HepG2 (cell line): ENCODE results near the gene ZBBX. TPM values are rescaled to one million over a fixed set of nuclear protein-coding genes. Genes with fewer than 3 reads are reported as not detected.

Experiments used
- ATAC-seq: fragments of 200-7000 bp; cut with Tn5 transposase; 3 replicates; pipeline ENCODE4 v1.9.1; 2020; ENCODE audit warnings: mild to moderate bottlenecking, moderate library complexity
- BruUV-seq: library from RNA; stranded (reverse); fragments of 400-500 nt; replicated peaks from 2 replicates; lab custom pipeline; 2021; lab: Mats Ljungman, UMichigan
- CTCF ChIA-PET: fragments of 300-600 bp; formaldehyde crosslinking; extraction: SDS; loops from one replicate; lab custom pipeline; 2021; ENCODE audit warnings: low total read pairs, inconsistent platforms, low intra/inter-chr PET ratio; lab: Yijun Ruan, JAX
- POLR2A ChIA-PET: fragments of 350-600 bp; sonication (Branson Sonifier 250); formaldehyde crosslinking; loops from one replicate; lab custom pipeline; 2020; ENCODE audit warnings: antibody characterized with exemption, inconsistent platforms; lab: Yijun Ruan, JAX
- DNase-seq: peaks from one replicate; pipeline ENCODE4 v3.0.0-alpha.2; 2015; ENCODE audit warnings: low spot score
- FAIRE-seq: peaks from 3 replicates; lab custom pipeline; 2011; peaks lifted over from hg19 to GRCh38; lab: Jason Lieb, UNC
- H2AFZ ChIP-seq: one replicate; pipeline ENCODE4 v1.6.1; 2011; ENCODE audit warnings: low read length, inconsistent platforms
- H3K27ac ChIP-seq: fragments of 300-600 bp; 3 replicates; pipeline ENCODE4 v1.8.0; 2011; ENCODE audit warnings: mixed run types, mild to moderate bottlenecking, mixed read lengths, low read length, inconsistent platforms; ENCODE audit not compliant: insufficient read depth; ENCODE audit errors: extremely low read length
- H3K27me3 ChIP-seq, 2 experiments: fragments of 200-600 bp in 1 of 2; 2 replicates in 1 of 2; 3 replicates in 1 of 2; pipeline versions ENCODE4 v1.6.0 to v1.8.0; 2011; ENCODE audit warnings: low read length in 2 of 2, mild to moderate bottlenecking in 2 of 2, moderate library complexity in 2 of 2, inconsistent platforms in 1 of 2; ENCODE audit not compliant: insufficient read depth in 2 of 2, control insufficient read depth in 1 of 2
- H3K36me3 ChIP-seq, 2 experiments: fragments of 200-600 bp in 1 of 2; replicated peaks in 1 of 2; 2 replicates in 1 of 2; 3 replicates in 1 of 2; pipeline versions ENCODE4 v1.5.1 to v1.8.0; 2011; ENCODE audit warnings: low read length in 2 of 2, inconsistent platforms in 1 of 2; ENCODE audit not compliant: insufficient read depth in 2 of 2, control insufficient read depth in 1 of 2
- H3K4me1 ChIP-seq: 2 replicates; pipeline ENCODE4 v1.5.1; 2012; ENCODE audit warnings: low read length, inconsistent platforms; ENCODE audit not compliant: insufficient read depth
- H3K4me2 ChIP-seq: 2 replicates; pipeline ENCODE4 v1.6.0; 2011; ENCODE audit warnings: low read depth, low read length, inconsistent platforms
- H3K4me3 ChIP-seq, 3 experiments: fragments of 200-600 bp in 1 of 3; sonication (generic), shearing (Covaris generic) in 1 of 3; replicated peaks in 1 of 3; 2 replicates each; pipeline ENCODE4 v1.5.1; 2011 to 2016; ENCODE audit warnings: low read length in 3 of 3, inconsistent platforms in 2 of 3, low read depth in 2 of 3, mild to moderate bottlenecking in 2 of 3, control low read depth in 1 of 3, mixed read lengths in 1 of 3; ENCODE audit not compliant: insufficient read depth in 1 of 3
- H3K79me2 ChIP-seq: one replicate; pipeline ENCODE4 v1.6.1; 2011; ENCODE audit warnings: low read length, inconsistent platforms; ENCODE audit not compliant: insufficient read depth
- H3K9ac ChIP-seq: 2 replicates; pipeline ENCODE4 v1.6.0; 2011; ENCODE audit warnings: mild to moderate bottlenecking, low read depth, low read length, inconsistent platforms; ENCODE audit not compliant: insufficient read depth
- H3K9me3 ChIP-seq: 2 replicates; pipeline ENCODE4 v1.5.1; 2012; ENCODE audit warnings: mild to moderate bottlenecking, low read length
- H4K20me1 ChIP-seq: 2 replicates; pipeline ENCODE4 v1.6.0; 2011; ENCODE audit warnings: inconsistent platforms, mild to moderate bottlenecking, low read length, moderate library complexity; ENCODE audit not compliant: insufficient read depth
- ASH2L ChIP-seq: fragments of 300-600, 200-600 bp; sonication (generic); IDR thresholded peaks from 2 replicates; pipeline ENCODE4 v1.7.0; 2017; ENCODE audit warnings: low read depth, mild to moderate bottlenecking, moderate library complexity, mixed read lengths, low read length; ENCODE audit not compliant: insufficient read length
- ATF7 ChIP-seq, 2 experiments: fragments of 450-650 bp in 1 of 2; sonication (generic) in 1 of 2; formaldehyde crosslinking in 1 of 2; IDR thresholded peaks; 2 replicates each; pipeline versions ENCODE4 v1.4.0 to v1.6.1; 2016 to 2020; ENCODE audit warnings: antibody characterized with exemption in 1 of 2, mild to moderate bottlenecking in 1 of 2, missing genetic modification reagents in 1 of 2
- BATF2 ChIP-seq: sonication (generic); formaldehyde crosslinking; IDR thresholded peaks from 2 replicates; pipeline ENCODE4 v1.8.0; 2022; ENCODE audit warnings: mild to moderate bottlenecking, missing genetic modification reagents, moderate library complexity
- CAMTA2 ChIP-seq: sonication (generic); formaldehyde crosslinking; IDR thresholded peaks from 2 replicates; pipeline ENCODE4 v1.4.0; 2020; ENCODE audit warnings: mild to moderate bottlenecking, missing genetic modification reagents, borderline replicate concordance
- CBX5 ChIP-seq: sonication (generic); formaldehyde crosslinking; IDR thresholded peaks from 2 replicates; pipeline ENCODE4 v1.4.0; 2020; ENCODE audit warnings: missing genetic modification reagents, borderline replicate concordance
- GTF3A ChIP-seq: sonication (generic); formaldehyde crosslinking; conservative IDR thresholded peaks from 2 replicates; pipeline ENCODE4 v1.4.0; 2020; ENCODE audit warnings: mild to moderate bottlenecking, missing genetic modification reagents
- HIVEP1 ChIP-seq: sonication (generic); formaldehyde crosslinking; IDR thresholded peaks from 2 replicates; pipeline ENCODE4 v1.4.0; 2020; ENCODE audit warnings: mild to moderate bottlenecking, missing genetic modification reagents
- MEIS1 ChIP-seq: sonication (generic); formaldehyde crosslinking; IDR thresholded peaks from 2 replicates; pipeline ENCODE4 v1.9.0; 2021; ENCODE audit warnings: mild to moderate bottlenecking, missing genetic modification reagents, moderate library complexity, borderline replicate concordance
- PAWR ChIP-seq: sonication (generic); formaldehyde crosslinking; IDR thresholded peaks from 2 replicates; pipeline ENCODE4 v1.4.0; 2020; ENCODE audit warnings: missing genetic modification reagents, mild to moderate bottlenecking, borderline replicate concordance
- PAX8 ChIP-seq: sonication (generic); formaldehyde crosslinking; IDR thresholded peaks from 2 replicates; pipeline ENCODE4 v1.8.0; 2022; ENCODE audit warnings: mild to moderate bottlenecking, missing genetic modification reagents, borderline replicate concordance
- TBX3 ChIP-seq: fragments of 450-650 bp; IDR thresholded peaks from 2 replicates; pipeline ENCODE4 v1.6.1; 2017; ENCODE audit warnings: antibody characterized with exemption, mild to moderate bottlenecking, inconsistent platforms, borderline replicate concordance
- THAP11 ChIP-seq: IDR thresholded peaks from 2 replicates; pipeline ENCODE4 v1.6.1; 2016; ENCODE audit warnings: missing biosample characterization, missing genetic modification reagents
- ZMYM4 ChIP-seq: sonication (generic); formaldehyde crosslinking; IDR thresholded peaks from 2 replicates; pipeline ENCODE4 v1.8.1; 2023; ENCODE audit warnings: mild to moderate bottlenecking, missing genetic modification reagents
- ZNF33A ChIP-seq: sonication (generic); formaldehyde crosslinking; IDR thresholded peaks from 2 replicates; pipeline ENCODE4 v1.5.1; 2020; ENCODE audit warnings: missing genetic modification reagents, mild to moderate bottlenecking, moderate library complexity, borderline replicate concordance
- ZNF530 ChIP-seq: sonication (generic); formaldehyde crosslinking; IDR thresholded peaks from 2 replicates; pipeline ENCODE4 v1.5.0; 2020; ENCODE audit warnings: low read depth, mild to moderate bottlenecking, missing genetic modification reagents
- WGBS: methylation state at CpG from one replicate; pipeline ENCODE4 v1.1.6; 2017; ENCODE audit warnings: low lambda C conversion rate; 5-methylcytosine and 5-hydroxymethylcytosine counted together
- in situ Hi-C: cut with HindIII; loops from 2 replicates; pipeline ENCODE4 v1.10.0; 2017; ENCODE audit warnings: low pct_unique_long_range_greater_than_20kb; ENCODE audit not compliant: extremely low pct_ligation_motif_present
- intact Hi-C: fragments of 100-400 bp; cut with micrococcal nuclease; formaldehyde crosslinking; loops from one replicate; pipeline ENCODE4 v1.10.0; 2022; ENCODE audit not compliant: unreplicated experiment
- polyA plus RNA-seq, 8 experiments: library from polyadenylated mRNA; depleted of rRNA in 3 of 8; stranded (reverse) in 7 of 8; unstranded in 1 of 8; fragments of >200 nt; fragmentation: Illumina TruSeq in 4 of 8; extraction: Trizol in 4 of 8; gene quantifications; 2 replicates each; pipeline versions ENCODE4 v1.2.1 to v1.2.3, GENCODE V29; 2011 to 2016; ENCODE audit warnings: low read depth in 4 of 8, missing spikeins in 1 of 8, mixed read lengths in 1 of 8; ENCODE audit not compliant: insufficient read depth in 1 of 8
- total RNA-seq, 5 experiments: library from RNA; depleted of rRNA; stranded (reverse); fragments of >200 nt; fragmentation: Illumina TruSeq; extraction: Trizol; gene quantifications; 2 replicates each; pipeline ENCODE4 v1.2.3, GENCODE V29; 2016; ENCODE audit warnings: low read depth in 1 of 5
- TF ChIP-seq, protein P1 (sequence below): fragments of 450-650 bp; IDR thresholded peaks from 2 replicates; pipeline ENCODE4 v1.6.1; 2017

The ZBBX gene
- total and polyA plus RNA-seq, 2 of the 13 experiments (the other 11 are each of a cell fraction or from before 2014, with no cell fraction given) = not detected

DNA sequence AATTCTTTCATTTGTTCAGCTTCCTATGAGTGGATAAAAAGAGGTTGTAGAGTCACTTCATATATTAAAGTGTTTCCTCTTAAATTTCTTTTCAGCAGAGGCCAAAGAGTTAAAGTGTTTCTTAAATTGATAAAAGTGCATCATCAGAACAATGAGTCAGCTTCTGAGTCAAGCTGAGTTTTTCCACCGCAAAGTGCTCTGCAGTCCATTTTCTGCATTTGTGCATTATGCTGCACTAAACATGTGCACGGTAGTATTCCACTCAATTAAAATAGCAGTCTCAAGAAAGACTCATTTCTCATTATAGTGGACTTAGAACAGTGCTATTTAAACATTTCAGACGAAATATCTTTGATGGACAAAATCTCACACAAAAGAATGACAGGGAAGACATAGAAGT lies 152.0 kb downstream of the ZBBX start:
- no peak overlapping the region for H3K4me2 ChIP-seq

GRCh38 chr3:167225821-167226220 lies 154.3 kb downstream of the ZBBX start:
- CTCF ChIA-PET = no interaction called here
- TF ChIP-seq CBX5 (CRISPR knock-in tag) (no peak), ZNF530 (no peak), MEIS1 (CRISPR knock-in tag) (no peak), CAMTA2 (CRISPR knock-in tag) (no peak), PAWR (CRISPR knock-in tag) (no peak), ZMYM4 (CRISPR knock-in tag) (no peak), HIVEP1 (CRISPR knock-in tag) (no peak), ATF7 (IDR thresholded peaks at IDR 0.05) (no peak), ATF7 (CRISPR knock-in tag; IDR thresholded peaks at IDR 0.05) (no peak), BATF2 (no peak), PAX8 (no peak), ASH2L (no peak), TBX3 (no peak), GTF3A (no peak)
- TF ChIP-seq, protein P1, sequence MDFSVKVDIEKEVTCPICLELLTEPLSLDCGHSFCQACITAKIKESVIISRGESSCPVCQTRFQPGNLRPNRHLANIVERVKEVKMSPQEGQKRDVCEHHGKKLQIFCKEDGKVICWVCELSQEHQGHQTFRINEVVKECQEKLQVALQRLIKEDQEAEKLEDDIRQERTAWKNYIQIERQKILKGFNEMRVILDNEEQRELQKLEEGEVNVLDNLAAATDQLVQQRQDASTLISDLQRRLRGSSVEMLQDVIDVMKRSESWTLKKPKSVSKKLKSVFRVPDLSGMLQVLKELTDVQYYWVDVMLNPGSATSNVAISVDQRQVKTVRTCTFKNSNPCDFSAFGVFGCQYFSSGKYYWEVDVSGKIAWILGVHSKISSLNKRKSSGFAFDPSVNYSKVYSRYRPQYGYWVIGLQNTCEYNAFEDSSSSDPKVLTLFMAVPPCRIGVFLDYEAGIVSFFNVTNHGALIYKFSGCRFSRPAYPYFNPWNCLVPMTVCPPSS = no peak
- no peak for ATAC-seq
- no peaks in the 10 kb centered on the region for H3K4me1 ChIP-seq
- no peak overlapping the region for H3K9ac ChIP-seq
- in situ Hi-C loops = no loop called here
- no peaks in the 10 kb centered on the region for H4K20me1 ChIP-seq
- no peak overlapping the region for H3K4me2 ChIP-seq
- no peaks in the 10 kb centered on the region for H3K36me3 ChIP-seq
- H3K27me3 ChIP-seq = no peaks in the 10 kb centered on the region
- H3K79me2 ChIP-seq = no peaks in the 10 kb centered on the region
- POLR2A ChIA-PET = no interaction called here
- H3K9me3 ChIP-seq = no peaks in the 10 kb centered on the region
- H3K4me3 ChIP-seq = no peak overlapping the region
- WGBS = 0% methylated on average over 1 of the region's 1 CpG
- FAIRE-seq = no peak
- no peak overlapping the region for H2AFZ ChIP-seq
- DNase-seq = no peak
- H3K27ac ChIP-seq = no peak overlapping the region
- intact Hi-C loops = no loop called here
- no TSS peak for BruUV-seq

More for the DNA sequence above, 152.0 kb downstream of the ZBBX start:
- no peaks in the 10 kb centered on the region for H3K27me3 ChIP-seq
- H3K27ac ChIP-seq = no peak overlapping the region
- no peak for FAIRE-seq
- no peak for TF ChIP-seq THAP11 (CRISPR knock-in tag)
- TF ChIP-seq ZNF33A (CRISPR knock-in tag) = no peak
- POLR2A ChIA-PET = no interaction called here
- no peak for DNase-seq
- no peaks in the 10 kb centered on the region for H3K36me3 ChIP-seq
- no peaks in the 10 kb centered on the region for H3K4me1 ChIP-seq
- H3K4me3 ChIP-seq = no peak overlapping the region
- 0% methylated on average over 3 of the region's 3 CpGs for WGBS
- ATAC-seq = no peak
- H3K9me3 ChIP-seq = no peaks in the 10 kb centered on the region
- intact Hi-C loops (no loop called here), in situ Hi-C loops (no loop called here)
- no peak overlapping the region for H2AFZ ChIP-seq
- no TSS peak for BruUV-seq
- no peaks in the 10 kb centered on the region for H3K79me2 ChIP-seq
- no peak overlapping the region for H3K9ac ChIP-seq
- H4K20me1 ChIP-seq = no peaks in the 10 kb centered on the region
- CTCF ChIA-PET = no interaction called here
